Stimulated activated naive CD8-positive, alpha-beta T cell treated with anti-CD3 and anti-CD28 coated beads, Interleukin-15, amount 100 ng/mL, for 72 hours (primary cell): ENCODE results near the gene ARID4A.
"Not testable (repeated sequence)": the region's sequence is repeated elsewhere in the genome, so short reads cannot be mapped to it uniquely, and the experiment has no call there.

Experiments
- ATAC-seq: fragments of 150-1000 bp; cut with Tn5 transposase; 2 replicates; pipeline ENCODE4 v1.10.0; 2021; ENCODE audit warnings: mild to moderate bottlenecking, moderate library complexity
- DNase-seq, 2 donors: peaks; one replicate each; pipeline ENCODE4 v3.0.0; 2021 to 2022
- H3K27ac Mint-ChIP-seq, 2 donors: one replicate each; pipeline ENCODE4 v1.8.0; 2022; ENCODE audit warnings: mild to moderate bottlenecking in 2 of 2, mixed read lengths in 2 of 2, moderate library complexity in 2 of 2
- H3K27me3 Mint-ChIP-seq: one replicate; pipeline ENCODE4 v1.8.0; 2022; ENCODE audit warnings: mixed read lengths
- H3K4me1 Mint-ChIP-seq: one replicate; pipeline ENCODE4 v1.8.0; 2022; ENCODE audit warnings: mild to moderate bottlenecking, mixed read lengths
- H3K4me3 Mint-ChIP-seq, 2 donors: one replicate each; pipeline ENCODE4 v1.8.0; 2022; ENCODE audit warnings: mild to moderate bottlenecking in 2 of 2, mixed read lengths in 2 of 2, moderate library complexity in 1 of 2
- H3K9me3 Mint-ChIP-seq, 2 donors: one replicate each; pipeline ENCODE4 v1.8.0; 2022; ENCODE audit warnings: mixed read lengths in 2 of 2

ARID4A gene

DNA sequence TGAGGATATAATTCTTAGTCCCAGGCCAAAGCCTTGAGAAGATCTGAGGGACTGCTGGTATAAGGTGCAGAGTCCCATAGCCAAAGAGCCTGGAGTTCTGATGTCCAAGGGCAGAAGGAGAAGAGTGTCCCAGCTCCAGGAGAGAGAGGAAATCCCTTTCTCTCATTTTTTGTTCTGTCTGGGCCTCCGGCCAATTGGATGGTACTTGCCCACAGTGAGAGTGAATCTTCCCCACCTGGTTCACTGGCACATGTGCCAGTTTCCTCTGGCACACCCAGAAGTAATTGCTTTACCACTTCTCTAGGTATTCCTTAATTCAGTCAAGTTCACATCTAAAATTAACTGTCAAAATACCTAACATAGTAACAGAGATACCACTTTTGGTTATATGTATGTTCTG lies 15.3 kb downstream of the ARID4A start:
- H3K4me1 Mint-ChIP-seq = peaks cover 6% of the 10 kb centered on the region
- DNase-seq = no peak
- H3K27ac Mint-ChIP-seq = no peak overlapping the region
- no peak overlapping the region for H3K4me3 Mint-ChIP-seq
- ATAC-seq = no peak
- H3K9me3 Mint-ChIP-seq = no peaks in the 10 kb centered on the region
- H3K27me3 Mint-ChIP-seq = no peaks in the 10 kb centered on the region

GRCh38 chr14:58315606-58316005 lies 17.3 kb downstream of the ARID4A start:
- ATAC-seq (no peak), DNase-seq (no peak)
- no peak overlapping the region for H3K4me3 Mint-ChIP-seq
- H3K27ac Mint-ChIP-seq = no peak overlapping the region
- no peaks in the 10 kb centered on the region for H3K9me3 Mint-ChIP-seq
- H3K4me1 Mint-ChIP-seq = no peaks in the 10 kb centered on the region
- no peaks in the 10 kb centered on the region for H3K27me3 Mint-ChIP-seq

- H3K27me3 Mint-ChIP-seq = no peaks in the 10 kb centered on the region
- ATAC-seq (no peak), DNase-seq (no peak)
- no peaks in the 10 kb centered on the region for H3K9me3 Mint-ChIP-seq
- no peak overlapping the region for H3K27ac Mint-ChIP-seq
- H3K4me3 Mint-ChIP-seq = no peak overlapping the region
- H3K4me1 Mint-ChIP-seq = peaks cover 11% of the 10 kb centered on the region
Measured at GRCh38 chr14:58327019-58327418, 28.7 kb downstream of the ARID4A start.

DNA sequence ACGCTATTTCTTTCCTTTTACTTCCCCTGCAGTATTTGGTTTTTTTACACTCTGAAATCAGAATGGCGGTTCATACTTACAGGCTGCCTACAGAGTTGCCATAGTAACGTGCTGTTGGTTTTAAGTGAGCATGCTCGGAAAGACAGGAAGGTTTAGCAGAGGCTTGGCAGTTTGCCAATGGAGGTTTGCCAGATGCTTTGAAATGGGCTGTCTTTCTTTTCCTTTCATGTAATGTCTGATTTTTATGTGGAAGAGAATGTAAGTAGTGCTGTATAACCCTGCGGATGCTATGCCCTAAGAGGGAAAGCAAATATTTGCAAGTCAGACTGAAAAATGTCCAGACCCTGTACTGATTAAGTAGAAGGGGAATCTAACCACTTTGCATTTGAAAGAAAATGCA lies 32.8 kb downstream of the ARID4A start:
- H3K9me3 Mint-ChIP-seq = no peaks in the 10 kb centered on the region
- H3K4me1 Mint-ChIP-seq = peaks cover 11% of the 10 kb centered on the region
- DNase-seq = peak; percentile 74 to 82
- peak overlapping the region in 1 of 2 donors; percentile 96 for H3K27ac Mint-ChIP-seq
- no peaks in the 10 kb centered on the region for H3K27me3 Mint-ChIP-seq
- ATAC-seq = peak; percentile 100
- peak overlapping the region; percentile 61 to 74 for H3K4me3 Mint-ChIP-seq

GRCh38 chr14:58332561-58332960 lies 34.2 kb downstream of the ARID4A start:
- no peaks in the 10 kb centered on the region for H3K27me3 Mint-ChIP-seq
- no peak overlapping the region for H3K27ac Mint-ChIP-seq
- peak overlapping the region in 1 of 2 donors; percentile 19 for H3K4me3 Mint-ChIP-seq
- H3K9me3 Mint-ChIP-seq = no peaks in the 10 kb centered on the region
- peaks cover 11% of the 10 kb centered on the region for H3K4me1 Mint-ChIP-seq
- no peak for ATAC-seq
- no peak for DNase-seq

GRCh38 chr14:58339666-58340065 lies 41.3 kb downstream of the ARID4A start:
- not testable (repeated sequence) for H3K9me3 Mint-ChIP-seq, H3K4me1 Mint-ChIP-seq, H3K4me3 Mint-ChIP-seq, H3K27me3 Mint-ChIP-seq, ATAC-seq, DNase-seq, H3K27ac Mint-ChIP-seq

DNA sequence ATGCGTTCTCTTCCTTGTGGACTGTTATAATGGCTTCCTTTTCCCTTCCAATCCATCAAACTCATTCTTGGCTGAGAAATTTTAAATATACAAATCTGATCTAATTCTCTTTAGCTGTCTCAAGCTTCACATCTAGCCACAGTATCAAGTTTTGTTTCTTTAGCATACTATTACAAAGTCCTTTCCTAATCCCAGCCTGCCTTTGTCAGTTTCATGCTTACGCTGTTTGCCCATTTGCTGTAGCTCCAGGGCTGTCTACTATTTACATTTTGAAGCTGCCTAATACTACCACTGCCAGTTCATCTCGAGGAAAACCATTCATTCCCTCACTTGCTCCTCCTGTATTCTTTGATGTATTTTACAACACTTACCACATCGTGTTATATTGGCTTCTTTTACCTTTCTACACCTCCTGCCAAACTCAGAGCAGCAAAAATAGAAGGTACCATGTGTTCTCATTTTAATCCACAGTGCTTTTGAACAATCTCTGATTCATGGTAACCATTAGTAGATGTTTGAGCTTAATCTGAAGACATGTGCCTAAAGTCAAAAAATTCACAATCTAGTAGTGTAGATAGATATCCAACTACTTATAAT lies 42.9 kb downstream of the ARID4A start:
- DNase-seq (no peak), ATAC-seq (no peak)
- H3K27ac Mint-ChIP-seq = no peak overlapping the region
- H3K4me3 Mint-ChIP-seq = no peak overlapping the region
- H3K4me1 Mint-ChIP-seq = no peaks in the 10 kb centered on the region
- H3K9me3 Mint-ChIP-seq = no peaks in the 10 kb centered on the region
- no peaks in the 10 kb centered on the region for H3K27me3 Mint-ChIP-seq

DNA sequence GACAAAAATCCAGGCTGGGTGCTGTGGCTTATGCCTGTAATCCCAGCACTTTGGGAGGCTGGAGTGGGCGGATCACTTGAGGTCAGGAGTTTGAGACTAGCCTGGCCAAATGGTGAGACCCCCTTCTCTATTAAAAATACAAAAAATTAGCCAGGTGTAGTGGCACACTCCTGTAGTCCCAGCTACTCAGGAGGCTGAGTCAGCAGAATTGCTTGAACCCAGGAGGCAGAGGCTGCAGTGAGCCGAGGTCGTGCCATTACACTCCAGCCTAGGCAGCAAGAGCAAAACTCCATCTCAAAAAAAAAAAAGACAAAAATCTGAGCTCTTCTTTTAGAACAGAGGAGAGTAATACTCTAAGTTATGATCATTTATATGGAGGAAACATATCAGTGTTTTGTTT lies 45.2 kb downstream of the ARID4A start:
- not testable (repeated sequence) for H3K27me3 Mint-ChIP-seq, ATAC-seq, H3K4me1 Mint-ChIP-seq, H3K4me3 Mint-ChIP-seq, H3K9me3 Mint-ChIP-seq, H3K27ac Mint-ChIP-seq, DNase-seq

DNA sequence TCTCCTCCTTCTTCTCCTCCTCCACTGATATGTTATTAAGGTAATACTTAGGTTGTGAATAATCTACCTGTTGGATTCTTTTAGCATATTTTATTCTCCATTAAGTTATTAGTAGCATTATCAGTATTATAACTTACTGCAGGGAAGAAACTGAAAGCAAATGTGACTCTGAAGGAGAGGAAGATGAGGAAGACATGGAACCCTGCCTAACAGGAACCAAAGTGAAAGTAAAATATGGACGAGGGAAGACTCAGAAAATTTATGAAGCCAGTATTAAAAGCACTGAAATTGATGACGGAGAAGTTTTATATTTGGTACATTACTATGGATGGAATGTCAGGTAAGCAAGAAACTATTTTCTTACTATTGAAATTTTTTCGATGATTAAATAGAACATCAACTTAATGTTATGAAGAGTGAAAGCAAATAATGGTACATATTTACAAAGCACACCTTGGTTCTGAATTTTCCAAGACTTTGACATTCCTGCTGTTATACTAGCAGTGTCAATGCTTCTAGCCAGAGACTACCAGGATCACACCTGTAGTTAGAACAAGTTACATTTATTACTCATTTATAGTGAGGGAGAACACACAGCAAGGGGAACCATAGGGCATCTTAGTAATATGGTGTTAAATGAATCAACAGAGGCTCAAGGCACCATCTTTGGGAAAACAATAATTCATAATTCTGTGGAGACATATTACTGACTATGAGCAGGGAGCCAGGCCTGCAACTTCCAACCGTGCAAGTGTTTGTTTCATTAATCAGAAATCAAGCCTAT lies 55.4 kb downstream of the ARID4A start:
- peak overlapping the region; percentile 31 to 87 for H3K4me3 Mint-ChIP-seq
- no peaks in the 10 kb centered on the region for H3K27me3 Mint-ChIP-seq
- H3K27ac Mint-ChIP-seq = peak overlapping the region; percentile 69 to 95
- peak; percentile 52 for ATAC-seq
- no peaks in the 10 kb centered on the region for H3K9me3 Mint-ChIP-seq
- no peak for DNase-seq
- H3K4me1 Mint-ChIP-seq = peaks cover 14% of the 10 kb centered on the region

DNA sequence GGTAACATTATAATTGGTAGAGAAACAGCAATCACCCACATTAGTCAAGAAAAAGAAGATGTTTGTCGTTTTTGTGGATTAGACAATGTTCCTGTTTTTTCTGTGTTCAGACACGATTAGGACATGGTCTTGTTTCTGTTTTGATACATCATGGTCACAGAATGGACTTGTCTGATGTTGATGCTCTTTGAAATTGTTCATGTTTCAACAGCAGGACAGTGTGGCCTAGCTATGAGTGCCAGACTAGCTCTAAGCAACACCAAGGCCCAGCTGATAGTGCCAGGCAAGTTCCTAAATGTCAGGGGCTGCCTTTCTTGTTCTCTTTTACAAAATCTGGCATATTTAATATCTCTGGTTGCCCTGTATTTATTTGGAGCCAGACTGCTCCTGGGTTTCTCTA lies 56.5 kb downstream of the ARID4A start:
- H3K27me3 Mint-ChIP-seq = no peaks in the 10 kb centered on the region
- peak overlapping the region in 1 of 2 donors; percentile 65 for H3K27ac Mint-ChIP-seq
- H3K4me3 Mint-ChIP-seq = no peak overlapping the region
- peaks cover 14% of the 10 kb centered on the region for H3K4me1 Mint-ChIP-seq
- DNase-seq (no peak), ATAC-seq (no peak)
- H3K9me3 Mint-ChIP-seq = no peaks in the 10 kb centered on the region

- ATAC-seq (no peak), DNase-seq (no peak)
- Mint-ChIP-seq H3K4me3 (no peak overlapping the region), H3K27me3 (no peaks in the 10 kb centered on the region), H3K27ac (no peak overlapping the region), H3K9me3 (no peaks in the 10 kb centered on the region), H3K4me1 (peaks cover 14% of the 10 kb centered on the region)
Measured at GRCh38 chr14:58356268-58356667, 57.9 kb downstream of the ARID4A start.

DNA sequence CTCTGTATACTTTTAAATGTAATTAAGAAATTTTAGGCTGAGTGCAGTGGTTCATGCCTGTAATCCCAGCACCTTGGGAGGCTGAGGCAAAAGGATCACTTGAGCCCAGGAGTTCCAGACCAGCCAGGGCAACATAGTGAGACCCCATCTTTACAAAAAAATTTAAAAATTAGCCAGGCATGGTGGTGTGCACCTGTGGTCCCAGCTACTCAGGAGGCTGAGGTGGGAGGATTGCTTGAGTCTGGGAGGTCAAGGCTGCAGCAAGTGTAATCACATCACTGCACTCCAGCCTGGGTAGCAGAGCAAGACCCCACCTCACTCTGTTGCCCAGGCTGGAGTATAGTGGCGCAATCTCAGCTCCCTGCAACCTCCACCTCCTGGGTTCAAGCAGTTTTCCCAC lies 63.9 kb downstream of the ARID4A start:
- H3K9me3 Mint-ChIP-seq, H3K27me3 Mint-ChIP-seq, DNase-seq, ATAC-seq, H3K4me3 Mint-ChIP-seq: not testable (repeated sequence)
- Mint-ChIP-seq H3K4me1 (peaks cover 10% of the 10 kb centered on the region), H3K27ac (peak overlapping the region in 1 of 2 donors; percentile 56)

DNA sequence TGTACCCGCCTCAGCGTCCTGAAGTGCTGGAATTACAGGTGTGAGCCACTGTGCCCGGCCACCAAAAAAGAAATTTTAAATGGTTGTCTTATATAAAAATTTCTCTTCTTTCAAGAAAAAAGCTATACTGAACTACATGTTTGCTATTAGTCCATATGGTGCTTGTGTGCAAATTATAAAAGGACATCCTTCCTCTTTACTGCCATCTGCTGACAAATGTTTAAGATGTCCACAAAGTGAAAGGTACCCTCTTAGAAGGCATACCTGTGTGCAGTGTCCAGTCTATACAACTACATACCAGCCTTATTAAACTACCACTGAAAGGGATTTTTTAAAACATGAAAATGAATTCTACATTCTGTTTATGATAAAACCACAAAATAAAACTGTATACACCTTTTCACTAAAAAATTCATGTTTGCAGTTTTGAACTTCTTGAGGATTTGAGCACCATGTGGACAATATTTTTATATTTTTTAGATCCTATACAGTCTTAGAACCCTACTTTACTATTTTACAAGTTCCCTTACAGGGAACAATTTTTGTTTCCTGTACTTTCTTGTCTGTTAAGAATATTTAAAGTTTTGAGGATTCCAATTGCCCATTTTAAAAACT lies 64.5 kb downstream of the ARID4A start:
- Mint-ChIP-seq H3K27ac (no peak overlapping the region), H3K4me3 (no peak overlapping the region), H3K9me3 (no peaks in the 10 kb centered on the region), H3K4me1 (peaks cover 10% of the 10 kb centered on the region), H3K27me3 (no peaks in the 10 kb centered on the region)
- no peak for DNase-seq
- ATAC-seq = peak; percentile 59

DNA sequence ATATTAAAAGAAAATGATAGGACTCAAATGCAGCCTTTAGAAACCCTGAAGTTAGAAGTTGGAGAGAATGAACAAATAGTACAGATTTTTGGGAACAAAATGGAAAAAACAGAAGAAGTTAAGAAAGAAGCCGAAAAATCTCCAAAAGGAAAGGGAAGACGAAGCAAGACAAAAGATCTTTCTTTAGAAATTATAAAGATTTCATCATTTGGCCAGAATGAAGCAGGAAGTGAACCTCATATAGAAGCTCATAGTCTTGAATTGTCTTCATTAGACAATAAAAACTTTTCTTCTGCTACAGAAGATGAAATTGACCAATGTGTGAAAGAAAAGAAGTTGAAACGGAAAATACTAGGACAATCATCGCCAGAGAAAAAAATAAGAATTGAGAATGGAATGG lies 66.0 kb downstream of the ARID4A start:
- Mint-ChIP-seq H3K4me1 (peaks cover 10% of the 10 kb centered on the region), H3K27ac (peak overlapping the region; percentile 1 to 44), H3K4me3 (no peak overlapping the region), H3K9me3 (no peaks in the 10 kb centered on the region), H3K27me3 (no peaks in the 10 kb centered on the region)
- ATAC-seq = no peak
- DNase-seq = no peak

DNA sequence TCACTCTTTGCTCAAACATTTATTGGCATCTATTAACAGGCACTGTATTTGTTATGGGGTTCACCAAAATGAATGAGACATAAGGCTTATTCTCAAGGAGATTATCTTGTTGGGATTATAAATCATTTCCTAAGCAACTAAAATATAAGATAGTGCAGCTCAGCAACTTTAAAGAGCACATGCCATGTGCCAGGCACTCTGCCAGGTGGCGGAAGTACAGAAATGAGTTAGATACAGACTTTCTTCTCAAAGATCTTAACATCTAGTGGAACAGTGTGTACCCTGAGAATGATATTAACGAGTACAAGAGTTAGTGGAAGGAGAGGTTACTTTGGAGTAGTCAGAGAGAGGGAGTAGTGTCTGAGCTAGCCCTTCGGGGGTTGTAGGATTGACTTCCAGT lies 68.9 kb downstream of the ARID4A start:
- no peak for DNase-seq
- Mint-ChIP-seq H3K27ac (no peak overlapping the region), H3K4me3 (no peak overlapping the region), H3K27me3 (no peaks in the 10 kb centered on the region), H3K4me1 (peaks cover 10% of the 10 kb centered on the region), H3K9me3 (no peaks in the 10 kb centered on the region)
- no peak for ATAC-seq

GRCh38 chr14:58368956-58369355 lies 70.6 kb downstream of the ARID4A start:
- DNase-seq (no peak), ATAC-seq (no peak)
- Mint-ChIP-seq H3K4me3 (no peak overlapping the region), H3K27me3 (no peaks in the 10 kb centered on the region), H3K27ac (peak overlapping the region in 1 of 2 donors; percentile 72), H3K4me1 (peaks cover 10% of the 10 kb centered on the region), H3K9me3 (no peaks in the 10 kb centered on the region)
